Nephron (organoid): ENCODE results near the gene RGS11.

Source experiments
- H3K27ac Mint-ChIP-seq, 3 experiments: 2 replicates each; pipeline ENCODE4 v1.8.0; 2020; ENCODE audit warnings: mixed read lengths in 3 of 3, mild to moderate bottlenecking in 2 of 3, moderate library complexity in 1 of 3
- H3K27me3 Mint-ChIP-seq: 2 replicates; pipeline ENCODE4 v1.8.0; 2021; ENCODE audit warnings: low read depth, mild to moderate bottlenecking, moderate library complexity, mixed read lengths
- H3K36me3 Mint-ChIP-seq: 2 replicates; pipeline ENCODE4 v1.8.0; 2020; ENCODE audit warnings: low read depth, mixed read lengths
- H3K4me1 Mint-ChIP-seq: 2 replicates; pipeline ENCODE4 v1.8.0; 2020; ENCODE audit warnings: mixed read lengths
- H3K4me3 Mint-ChIP-seq, 3 experiments: 2 replicates each; pipeline ENCODE4 v1.8.0; 2020; ENCODE audit warnings: mild to moderate bottlenecking in 3 of 3, mixed read lengths in 3 of 3, moderate library complexity in 2 of 3
- H3K9me3 Mint-ChIP-seq: 2 replicates; pipeline ENCODE4 v1.8.0; 2020; ENCODE audit warnings: mixed read lengths
- CTCF ChIP-seq, 3 experiments: fragments of 200-600 bp; sonication (generic); IDR thresholded peaks; one replicate each; pipeline ENCODE4 v1.5.0; 2021; ENCODE audit warnings: antibody characterized with exemption in 3 of 3; ENCODE audit not compliant: unreplicated experiment in 3 of 3

RGS11 gene

GRCh38 chr16:296276-296675 lies 20.5 kb upstream of the RGS11 start:
- no peak for TF ChIP-seq CTCF (IDR thresholded peaks at IDR 0.05; ENCODE audit: unreplicated experiment in 3 of 3)
- Mint-ChIP-seq H3K27ac (no peak overlapping the region), H3K36me3 (peaks cover 3% of the 10 kb centered on the region), H3K27me3 (no peaks in the 10 kb centered on the region), H3K4me1 (no peaks in the 10 kb centered on the region), H3K9me3 (no peaks in the 10 kb centered on the region), H3K4me3 (no peak overlapping the region)

GRCh38 chr16:293043-293775 lies 17.5 kb upstream of the RGS11 start:
- no peaks in the 10 kb centered on the region for H3K9me3 Mint-ChIP-seq
- no peak for TF ChIP-seq CTCF (IDR thresholded peaks at IDR 0.05; ENCODE audit: unreplicated experiment in 3 of 3)
- no peaks in the 10 kb centered on the region for H3K27me3 Mint-ChIP-seq
- no peaks in the 10 kb centered on the region for H3K4me1 Mint-ChIP-seq
- no peak overlapping the region for H3K4me3 Mint-ChIP-seq
- H3K36me3 Mint-ChIP-seq, result peaks cover 4% of the 10 kb centered on the region
- no peak overlapping the region for H3K27ac Mint-ChIP-seq

- H3K36me3 Mint-ChIP-seq, result peaks cover 17% of the 10 kb centered on the region
- no peak overlapping the region for H3K4me3 Mint-ChIP-seq
- no peak overlapping the region for H3K27ac Mint-ChIP-seq
- H3K9me3 Mint-ChIP-seq, result no peaks in the 10 kb centered on the region
- no peaks in the 10 kb centered on the region for H3K4me1 Mint-ChIP-seq
- no peaks in the 10 kb centered on the region for H3K27me3 Mint-ChIP-seq
- no peak for TF ChIP-seq CTCF (IDR thresholded peaks at IDR 0.05; ENCODE audit: unreplicated experiment in 3 of 3)
These were observed 15.8 kb upstream of the RGS11 start for GRCh38 chr16:291539-291938.

- H3K27me3 Mint-ChIP-seq, result no peaks in the 10 kb centered on the region
- H3K36me3 Mint-ChIP-seq, result peaks cover 21% of the 10 kb centered on the region
- H3K4me3 Mint-ChIP-seq, result no peak overlapping the region
- no peaks in the 10 kb centered on the region for H3K9me3 Mint-ChIP-seq
- no peaks in the 10 kb centered on the region for H3K4me1 Mint-ChIP-seq
- TF ChIP-seq CTCF (IDR thresholded peaks at IDR 0.05; ENCODE audit: unreplicated experiment in 3 of 3), result no peak
- H3K27ac Mint-ChIP-seq, result no peak overlapping the region
These were observed 15.1 kb upstream of the RGS11 start for GRCh38 chr16:290681-291405.

GRCh38 chr16:290015-290680 lies 14.4 kb upstream of the RGS11 start:
- H3K4me3 Mint-ChIP-seq, result no peak overlapping the region
- no peak for TF ChIP-seq CTCF (IDR thresholded peaks at IDR 0.05; ENCODE audit: unreplicated experiment in 3 of 3)
- no peaks in the 10 kb centered on the region for H3K4me1 Mint-ChIP-seq
- H3K36me3 Mint-ChIP-seq, result peaks cover 21% of the 10 kb centered on the region
- no peaks in the 10 kb centered on the region for H3K27me3 Mint-ChIP-seq
- H3K27ac Mint-ChIP-seq, result no peak overlapping the region
- no peaks in the 10 kb centered on the region for H3K9me3 Mint-ChIP-seq
